K562 (cell line): ENCODE data around the gene TJP3. TPM values are rescaled to one million over a fixed set of nuclear protein-coding genes. Genes with fewer than 3 reads are reported as not detected.

Experiments used
- ATAC-seq: fragments of 200-7000 bp; cut with Tn5 transposase; 3 replicates; pipeline ENCODE4 v1.9.1; 2020; ENCODE audit warnings: moderate library complexity
- BruUV-seq: library from RNA; stranded (reverse); fragments of 400-500 nt; replicated peaks from 2 replicates; lab custom pipeline; 2021; lab: Mats Ljungman, UMichigan
- CTCF ChIA-PET: fragments of 300-600 bp; formaldehyde crosslinking; extraction: SDS; loops from one replicate; lab custom pipeline; 2021; ENCODE audit warnings: low intra/inter-chr PET ratio; lab: Yijun Ruan, JAX
- POLR2A ChIA-PET: fragments of 300-600, 350-650 bp; sonication (Branson Sonifier 250); formaldehyde crosslinking; extraction: SDS; loops from one replicate; lab custom pipeline; 2021; ENCODE audit warnings: antibody characterized with exemption, inconsistent platforms; lab: Yijun Ruan, JAX
- DNase-seq, 4 experiments: peaks; one replicate each; pipeline versions ENCODE4 v3.0.0 to v3.0.0-alpha.2; 2011 to 2018; ENCODE audit warnings: low spot score in 3 of 4, mixed read lengths in 3 of 4; ENCODE audit errors: extremely low read depth in 1 of 4
- FAIRE-seq: peaks from 2 replicates; lab custom pipeline; 2011; peaks lifted over from hg19 to GRCh38; lab: Jason Lieb, UNC
- H2AFZ ChIP-seq: 2 replicates; pipeline ENCODE4 v1.6.0; 2011; ENCODE audit warnings: low read depth, low read length, control low read depth, inconsistent platforms
- H3K27ac ChIP-seq: fragments of 200-600 bp; 3 replicates; pipeline ENCODE4 v1.8.0; 2011; ENCODE audit warnings: low read depth, mild to moderate bottlenecking, control low read depth, inconsistent platforms, low read length, moderate library complexity, mixed read lengths; ENCODE audit errors: extremely low read depth
- H3K27me3 ChIP-seq, 2 experiments: fragments of 300-600 bp in 1 of 2; 2 replicates in 1 of 2; 3 replicates in 1 of 2; pipeline versions ENCODE4 v1.6.0 to v1.8.0; 2011; ENCODE audit warnings: inconsistent platforms in 2 of 2, low read length in 2 of 2, mild to moderate bottlenecking in 1 of 2, mixed read lengths in 1 of 2, moderate library complexity in 1 of 2; ENCODE audit not compliant: control insufficient read depth in 2 of 2, insufficient read depth in 2 of 2
- H3K36me3 ChIP-seq: fragments of 300-600 bp; 3 replicates; pipeline ENCODE4 v1.8.0; 2011; ENCODE audit warnings: mild to moderate bottlenecking, low read length, inconsistent platforms; ENCODE audit not compliant: control insufficient read depth, insufficient read depth
- H3K4me1 ChIP-seq, 2 experiments: fragments of 200-600 bp in 1 of 2; replicated peaks in 1 of 2; 2 replicates in 1 of 2; 3 replicates in 1 of 2; pipeline versions ENCODE4 v1.5.1 to v1.8.0; 2011; ENCODE audit warnings: inconsistent platforms in 2 of 2, low read length in 2 of 2, mild to moderate bottlenecking in 1 of 2, mixed read lengths in 1 of 2, moderate library complexity in 1 of 2; ENCODE audit not compliant: control insufficient read depth in 2 of 2, insufficient read depth in 2 of 2
- H3K4me2 ChIP-seq: 2 replicates; pipeline ENCODE4 v1.6.1; 2011; ENCODE audit warnings: low read length, control low read depth, inconsistent platforms, mixed read lengths; ENCODE audit not compliant: insufficient read depth
- H3K4me3 ChIP-seq: fragments of 200-600 bp; sonication (generic), shearing (Covaris generic); 2 replicates; pipeline ENCODE4 v1.5.1; 2016; ENCODE audit warnings: control low read depth, inconsistent platforms
- H3K79me2 ChIP-seq: fragments of 200-600 bp; 3 replicates; pipeline ENCODE4 v1.8.0; 2011; ENCODE audit warnings: low read length, inconsistent platforms; ENCODE audit not compliant: control insufficient read depth, insufficient read depth
- H3K9ac ChIP-seq, 2 experiments: 2 replicates each; pipeline versions ENCODE4 v1.6.0 to v1.6.1; 2011; ENCODE audit warnings: low read depth in 2 of 2, low read length in 2 of 2, control low read depth in 1 of 2, inconsistent platforms in 1 of 2, mild to moderate bottlenecking in 1 of 2, mixed read lengths in 1 of 2; ENCODE audit not compliant: insufficient read depth in 1 of 2
- H3K9me1 ChIP-seq: one replicate; pipeline ENCODE4 v1.6.0; 2011; ENCODE audit warnings: inconsistent platforms, mild to moderate bottlenecking, low read length, moderate library complexity; ENCODE audit not compliant: control insufficient read depth, insufficient read depth
- H3K9me3 ChIP-seq: replicated peaks from 2 replicates; pipeline ENCODE4 v1.5.1; 2011; ENCODE audit warnings: low read depth, low read length, inconsistent platforms; ENCODE audit not compliant: control insufficient read depth, insufficient read depth
- H4K20me1 ChIP-seq: replicated peaks from 2 replicates; pipeline ENCODE4 v1.6.1; 2011; ENCODE audit warnings: low read length, inconsistent platforms, mixed read lengths; ENCODE audit not compliant: control insufficient read depth, insufficient read depth
- HMBOX1 ChIP-seq: sonication (generic); IDR thresholded peaks from 2 replicates; pipeline ENCODE4 v1.6.1; 2016
- SNIP1 ChIP-seq: fragments of 450-650 bp; IDR thresholded peaks from 2 replicates; pipeline ENCODE4 v1.7.1; 2017; ENCODE audit warnings: low read depth, mild to moderate bottlenecking
- WGBS: fragments of 100-300 bp; shearing (Covaris generic); methylation state at CpG from one replicate; pipeline ENCODE4 v1.1.6; 2016; ENCODE audit warnings: low coverage, mixed read lengths; ENCODE audit not compliant: insufficient coverage; ENCODE audit errors: missing lambda C conversion rate; 5-methylcytosine and 5-hydroxymethylcytosine counted together
- in situ Hi-C: fragments of 300-500 bp; cut with MboI; formaldehyde crosslinking; loops from 4 replicates; pipeline ENCODE4 v1.15.0; 2018; ENCODE audit warnings: inconsistent platforms, mixed read lengths
- intact Hi-C: fragments of 100-400 bp; cut with micrococcal nuclease; formaldehyde crosslinking; loops from 2 replicates; pipeline ENCODE4 v1.14.2; 2022
- polyA plus RNA-seq, 8 experiments: library from polyadenylated mRNA; depleted of rRNA in 4 of 8; stranded (reverse) in 5 of 8; unstranded in 3 of 8; fragments of >200 nt; fragmentation: Nextera tagmentation in 2 of 8; fragmentation: Illumina TruSeq in 1 of 8; extraction: Ambion mirVana in 2 of 8; extraction: Trizol in 1 of 8; gene quantifications; 2 replicates each; pipeline versions ENCODE4 v1.2.1 to v1.2.3, GENCODE V29; 2011 to 2014; ENCODE audit warnings: inconsistent platforms in 1 of 8, missing spikeins in 1 of 8
- total RNA-seq, 7 experiments: library from RNA; depleted of rRNA in 6 of 7; stranded (reverse); fragments of >200 nt in 6 of 7; fragmentation: Illumina TruSeq in 2 of 7; extraction: Trizol in 2 of 7; gene quantifications; 2 replicates each; pipeline versions ENCODE4 v1.2.1 to v1.2.3, GENCODE V29; 2011 to 2021; ENCODE audit warnings: low replicate concordance in 1 of 7

The TJP3 gene
- total and polyA plus RNA-seq, 9 of the 15 experiments (the other 6 are each of a cell fraction or from before 2014, with no cell fraction given): 0.11 to 2.4 (median 0.57) TPM; not detected in 1

GRCh38 chr19:3674784-3675543, 33.2 kb upstream of the TJP3 start:
- CTCF ChIA-PET: no interaction called here

More at GRCh38 chr19:3674784-3675543, 33.2 kb upstream of the TJP3 start:
- DNase-seq: no peak
- H4K20me1 ChIP-seq: no peaks in the 10 kb centered on the region
- peaks cover 9% of the 10 kb centered on the region; the same call in 1 of the 3 replicates for H3K36me3 ChIP-seq
- H3K4me3 ChIP-seq: no peak overlapping the region
- no peak for FAIRE-seq
- H3K79me2 ChIP-seq: peaks cover 35% of the 10 kb centered on the region
- intact Hi-C loops (no loop called here), in situ Hi-C loops (no loop called here)
- no peaks in the 10 kb centered on the region for H3K9me3 ChIP-seq
- H3K27me3 ChIP-seq: no peaks in the 10 kb centered on the region
- no peak overlapping the region for H3K27ac ChIP-seq
- H3K9me1 ChIP-seq: no peaks in the 10 kb centered on the region
- no peak for ATAC-seq
- WGBS: 81% methylated on average over 12 of the region's 13 CpGs
- H3K4me1 ChIP-seq: peaks cover 28 to 57% of the 10 kb centered on the region in 2 experiments
- POLR2A ChIA-PET: interaction anchor here (0.6 to 2.0 kb wide), 2 partner anchors 22 to 1380 kb away, joined by 3 to 8 read pairs; no protein-coding TSS in a partner anchor
- H3K9ac ChIP-seq: no peak overlapping the region
- H2AFZ ChIP-seq: no peak overlapping the region
- TF ChIP-seq SNIP1 (no peak), HMBOX1 (no peak)
- no TSS peak for BruUV-seq
- H3K4me2 ChIP-seq: no peak overlapping the region
